OCI-LY1 (cell line): Measurements from ENCODE around the gene CNTN5.

Experiments
- H2AFZ ChIP-seq: fragments of 200-600 bp; sonication (generic), shearing (Covaris generic); 2 replicates; pipeline ENCODE4 v1.6.0; 2014; ENCODE audit warnings: antibody characterized with exemption, mild to moderate bottlenecking, low read length
- H3F3A ChIP-seq: fragments of 200-600 bp; sonication (generic), shearing (Covaris generic); 2 replicates; pipeline ENCODE4 v1.6.0; 2014; ENCODE audit warnings: mild to moderate bottlenecking, antibody characterized with exemption, low read length, moderate library complexity; ENCODE audit not compliant: insufficient read depth
- H3K27ac ChIP-seq: fragments of 200-600 bp; sonication (generic); 2 replicates; pipeline ENCODE4 v1.5.1; 2014; ENCODE audit warnings: low read length, mixed run types, mild to moderate bottlenecking, low read depth; ENCODE audit not compliant: poor library complexity, severe bottlenecking
- H3K27me3 ChIP-seq: fragments of 200-600 bp; sonication (generic); 2 replicates; pipeline ENCODE4 v1.6.0; 2014; ENCODE audit warnings: antibody characterized with exemption, mild to moderate bottlenecking, low read length, moderate library complexity; ENCODE audit not compliant: insufficient read depth
- H3K36me3 ChIP-seq: fragments of 200-600 bp; sonication (generic); 2 replicates; pipeline ENCODE4 v1.6.1; 2014; ENCODE audit warnings: mild to moderate bottlenecking, antibody characterized with exemption, low read length, moderate library complexity, mixed read lengths; ENCODE audit not compliant: insufficient read depth
- H3K4me1 ChIP-seq: fragments of 200-600 bp; sonication (generic); 2 replicates; pipeline ENCODE4 v1.5.1; 2014; ENCODE audit warnings: mild to moderate bottlenecking, low read length, moderate library complexity; ENCODE audit not compliant: insufficient read depth, severe bottlenecking
- H3K4me2 ChIP-seq: fragments of 200-600 bp; sonication (generic), shearing (Covaris generic); 2 replicates; pipeline ENCODE4 v1.6.1; 2014; ENCODE audit warnings: low read length
- H3K4me3 ChIP-seq: fragments of 200-600 bp; sonication (generic); 2 replicates; pipeline ENCODE4 v1.5.1; 2014; ENCODE audit warnings: low read length, low read depth, mild to moderate bottlenecking, mixed read lengths; ENCODE audit not compliant: poor library complexity, severe bottlenecking
- H3K79me2 ChIP-seq: fragments of 200-600 bp; shearing (Covaris generic); 2 replicates; pipeline ENCODE4 v1.6.1; 2016; ENCODE audit warnings: mixed run types, low read length, mixed read lengths; ENCODE audit not compliant: insufficient read depth
- H3K9ac ChIP-seq: fragments of 200-600 bp; sonication (generic), shearing (Covaris generic); 2 replicates; pipeline ENCODE4 v1.6.1; 2014; ENCODE audit warnings: mild to moderate bottlenecking, low read length, mixed read lengths
- H3K9me2 ChIP-seq: fragments of 200-600 bp; sonication (generic), shearing (Covaris generic); 2 replicates; pipeline ENCODE4 v1.6.1; 2014; ENCODE audit warnings: low read depth, mild to moderate bottlenecking, low read length, mixed read lengths
- H3K9me3 ChIP-seq: fragments of 200-600 bp; shearing (Covaris generic); 2 replicates; pipeline ENCODE4 v1.6.1; 2014; ENCODE audit warnings: low read length, mixed read lengths
- H4K20me1 ChIP-seq: fragments of 200-600 bp; sonication (generic), shearing (Covaris generic); 2 replicates; pipeline ENCODE4 v1.6.0; 2016; ENCODE audit warnings: mild to moderate bottlenecking, low read length; ENCODE audit not compliant: insufficient read depth
- EZH2 ChIP-seq: fragments of 200-600 bp; sonication (generic), shearing (Covaris generic); IDR thresholded peaks from 2 replicates; pipeline ENCODE4 v1.8.0; 2017; ENCODE audit warnings: borderline replicate concordance, mixed run types, mild to moderate bottlenecking, antibody characterized with exemption, low read length, moderate library complexity, mixed read lengths
- TF ChIP-seq, protein P1 (sequence below): fragments of 200-600 bp; sonication (generic), shearing (Covaris generic); IDR thresholded peaks from 2 replicates; pipeline ENCODE4 v1.5.1; 2017; ENCODE audit warnings: mild to moderate bottlenecking, antibody characterized with exemption, low read length, moderate library complexity, mixed read lengths

The CNTN5 gene

DNA sequence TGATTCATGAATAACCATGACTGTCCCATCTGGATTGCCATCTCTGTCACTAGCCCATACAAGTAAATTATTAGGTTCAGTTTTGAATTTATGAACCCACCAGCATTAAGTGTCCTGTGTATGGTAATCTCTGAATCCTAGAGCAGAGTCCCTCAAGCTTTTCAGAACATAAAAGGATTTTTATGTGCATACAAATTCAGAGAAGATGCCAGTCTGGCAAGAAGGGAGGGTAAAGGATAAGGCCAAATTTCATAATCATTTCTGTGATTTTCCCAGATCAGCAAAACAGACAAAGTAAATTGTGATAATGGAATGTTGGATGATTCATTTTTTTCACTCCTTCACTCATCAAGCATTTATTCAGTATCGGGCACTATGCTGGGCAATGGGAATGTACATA, 1295.2 kb downstream of the CNTN5 start:
- no peaks in the 10 kb centered on the region for H3K9me2 ChIP-seq
- H3K4me3 ChIP-seq: no peak overlapping the region
- no peaks in the 10 kb centered on the region for H3F3A ChIP-seq
- no peaks in the 10 kb centered on the region for H3K79me2 ChIP-seq
- H2AFZ ChIP-seq: no peak overlapping the region
- no peaks in the 10 kb centered on the region for H3K36me3 ChIP-seq
- no peak overlapping the region for H3K27ac ChIP-seq
- TF ChIP-seq, protein P1, sequence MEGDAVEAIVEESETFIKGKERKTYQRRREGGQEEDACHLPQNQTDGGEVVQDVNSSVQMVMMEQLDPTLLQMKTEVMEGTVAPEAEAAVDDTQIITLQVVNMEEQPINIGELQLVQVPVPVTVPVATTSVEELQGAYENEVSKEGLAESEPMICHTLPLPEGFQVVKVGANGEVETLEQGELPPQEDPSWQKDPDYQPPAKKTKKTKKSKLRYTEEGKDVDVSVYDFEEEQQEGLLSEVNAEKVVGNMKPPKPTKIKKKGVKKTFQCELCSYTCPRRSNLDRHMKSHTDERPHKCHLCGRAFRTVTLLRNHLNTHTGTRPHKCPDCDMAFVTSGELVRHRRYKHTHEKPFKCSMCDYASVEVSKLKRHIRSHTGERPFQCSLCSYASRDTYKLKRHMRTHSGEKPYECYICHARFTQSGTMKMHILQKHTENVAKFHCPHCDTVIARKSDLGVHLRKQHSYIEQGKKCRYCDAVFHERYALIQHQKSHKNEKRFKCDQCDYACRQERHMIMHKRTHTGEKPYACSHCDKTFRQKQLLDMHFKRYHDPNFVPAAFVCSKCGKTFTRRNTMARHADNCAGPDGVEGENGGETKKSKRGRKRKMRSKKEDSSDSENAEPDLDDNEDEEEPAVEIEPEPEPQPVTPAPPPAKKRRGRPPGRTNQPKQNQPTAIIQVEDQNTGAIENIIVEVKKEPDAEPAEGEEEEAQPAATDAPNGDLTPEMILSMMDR: no peak
- TF ChIP-seq EZH2: no peak
- no peak overlapping the region for H3K4me2 ChIP-seq
- no peaks in the 10 kb centered on the region for H3K27me3 ChIP-seq
- no peak overlapping the region for H3K9ac ChIP-seq
- no peaks in the 10 kb centered on the region for H4K20me1 ChIP-seq
- no peaks in the 10 kb centered on the region for H3K9me3 ChIP-seq
- no peaks in the 10 kb centered on the region for H3K4me1 ChIP-seq

DNA sequence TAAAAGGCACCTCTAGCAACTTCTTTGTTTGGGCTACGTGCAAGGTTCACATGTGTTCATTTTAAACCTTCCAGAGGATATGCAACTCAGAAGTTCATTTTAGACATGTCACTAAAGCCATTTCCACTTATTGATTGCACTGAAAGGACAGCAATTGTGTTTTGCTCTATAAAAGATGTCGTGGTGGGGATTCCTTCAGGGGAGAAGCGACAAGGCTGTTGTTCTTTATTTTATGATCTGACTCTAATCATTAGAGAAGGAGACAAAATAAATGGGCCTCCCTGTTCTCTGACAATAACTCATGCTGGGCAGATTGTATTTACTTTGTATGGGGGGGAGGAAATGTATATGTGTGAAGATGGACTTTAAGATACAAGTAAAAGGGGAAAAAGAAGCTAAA, 1296.2 kb downstream of the CNTN5 start:
- Histone ChIP-seq H3K9ac (no peak overlapping the region), H3K4me2 (no peak overlapping the region), H3K4me1 (no peaks in the 10 kb centered on the region), H4K20me1 (no peaks in the 10 kb centered on the region), H3F3A (no peaks in the 10 kb centered on the region), H2AFZ (no peak overlapping the region), H3K4me3 (no peak overlapping the region), H3K27ac (no peak overlapping the region), H3K9me2 (no peaks in the 10 kb centered on the region), H3K36me3 (no peaks in the 10 kb centered on the region), H3K9me3 (no peaks in the 10 kb centered on the region), H3K79me2 (no peaks in the 10 kb centered on the region), H3K27me3 (no peaks in the 10 kb centered on the region)
- TF ChIP-seq EZH2: no peak
- TF ChIP-seq, protein P1: no peak

DNA sequence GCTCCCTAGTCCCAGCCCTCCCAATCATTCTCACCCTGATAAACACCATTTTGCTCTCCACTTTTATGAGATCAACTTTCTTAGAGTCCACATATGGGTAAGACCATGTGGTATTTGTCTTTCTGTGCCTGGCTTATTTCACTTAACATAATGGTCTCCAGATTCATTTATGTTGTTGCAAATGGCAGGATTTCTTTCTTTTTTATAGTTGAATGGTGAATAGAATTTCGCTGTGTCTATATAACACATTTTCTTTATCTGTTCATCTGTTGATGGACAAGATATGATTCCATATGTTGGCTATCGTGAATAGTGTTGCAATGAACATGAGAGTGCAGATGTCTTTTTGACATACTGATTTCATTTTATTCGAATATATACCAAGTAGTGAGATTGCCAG, 1298.9 kb downstream of the CNTN5 start:
- Histone ChIP-seq H3K27me3 (no peaks in the 10 kb centered on the region), H3K4me2 (no peak overlapping the region), H3K9ac (no peak overlapping the region), H3K9me2 (no peaks in the 10 kb centered on the region), H3K27ac (no peak overlapping the region), H3K4me1 (no peaks in the 10 kb centered on the region), H3K9me3 (no peaks in the 10 kb centered on the region), H3K36me3 (no peaks in the 10 kb centered on the region), H4K20me1 (no peaks in the 10 kb centered on the region), H3K4me3 (no peak overlapping the region), H3F3A (no peaks in the 10 kb centered on the region), H3K79me2 (no peaks in the 10 kb centered on the region), H2AFZ (no peak overlapping the region)
- TF ChIP-seq, protein P1: no peak
- TF ChIP-seq EZH2: no peak
